ENCODE results near the gene UNC5A.

UNC5A gene

DNA sequence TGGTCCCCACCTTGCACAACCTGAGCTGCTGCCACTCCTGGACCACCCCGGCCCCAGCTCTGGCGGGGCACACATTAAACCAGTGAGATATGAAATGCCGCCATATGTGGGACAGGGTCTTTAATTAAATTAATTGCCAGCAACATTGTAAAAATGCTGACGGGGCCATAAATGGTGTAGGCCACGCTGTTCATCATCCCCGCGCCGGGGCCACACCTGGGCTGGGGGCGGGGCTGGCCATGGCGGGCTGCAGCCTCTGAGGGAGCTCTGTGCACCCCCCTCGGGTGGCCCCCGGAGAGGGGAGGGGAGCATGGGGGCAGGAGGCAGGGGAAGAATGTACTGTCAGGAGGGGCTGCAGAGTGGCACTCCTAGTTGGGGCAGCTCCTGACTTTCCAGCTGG is 41.0 kb downstream of the UNC5A start:
- Histone ChIP-seq H3K27me3 (replicated peaks) (peaks cover 18% of the 10 kb centered on the region), H3K4me3 (ENCODE audit: low read depth, low read length) (no peak overlapping the region), H3K27ac (no peak overlapping the region), H3K36me3 (replicated peaks) (no peaks in the 10 kb centered on the region)
- in situ Hi-C loops (cut with HindIII; ENCODE audit: low pct_ligation_motif_present, low sequenced_read_pairs) = no loop called here
- DNase-seq = no peak
- TF ChIP-seq, protein P1, sequence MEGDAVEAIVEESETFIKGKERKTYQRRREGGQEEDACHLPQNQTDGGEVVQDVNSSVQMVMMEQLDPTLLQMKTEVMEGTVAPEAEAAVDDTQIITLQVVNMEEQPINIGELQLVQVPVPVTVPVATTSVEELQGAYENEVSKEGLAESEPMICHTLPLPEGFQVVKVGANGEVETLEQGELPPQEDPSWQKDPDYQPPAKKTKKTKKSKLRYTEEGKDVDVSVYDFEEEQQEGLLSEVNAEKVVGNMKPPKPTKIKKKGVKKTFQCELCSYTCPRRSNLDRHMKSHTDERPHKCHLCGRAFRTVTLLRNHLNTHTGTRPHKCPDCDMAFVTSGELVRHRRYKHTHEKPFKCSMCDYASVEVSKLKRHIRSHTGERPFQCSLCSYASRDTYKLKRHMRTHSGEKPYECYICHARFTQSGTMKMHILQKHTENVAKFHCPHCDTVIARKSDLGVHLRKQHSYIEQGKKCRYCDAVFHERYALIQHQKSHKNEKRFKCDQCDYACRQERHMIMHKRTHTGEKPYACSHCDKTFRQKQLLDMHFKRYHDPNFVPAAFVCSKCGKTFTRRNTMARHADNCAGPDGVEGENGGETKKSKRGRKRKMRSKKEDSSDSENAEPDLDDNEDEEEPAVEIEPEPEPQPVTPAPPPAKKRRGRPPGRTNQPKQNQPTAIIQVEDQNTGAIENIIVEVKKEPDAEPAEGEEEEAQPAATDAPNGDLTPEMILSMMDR (IDR thresholded peaks at IDR 0.05; ENCODE audit: low read depth, low read length, missing control alignments) = no peak

DNA sequence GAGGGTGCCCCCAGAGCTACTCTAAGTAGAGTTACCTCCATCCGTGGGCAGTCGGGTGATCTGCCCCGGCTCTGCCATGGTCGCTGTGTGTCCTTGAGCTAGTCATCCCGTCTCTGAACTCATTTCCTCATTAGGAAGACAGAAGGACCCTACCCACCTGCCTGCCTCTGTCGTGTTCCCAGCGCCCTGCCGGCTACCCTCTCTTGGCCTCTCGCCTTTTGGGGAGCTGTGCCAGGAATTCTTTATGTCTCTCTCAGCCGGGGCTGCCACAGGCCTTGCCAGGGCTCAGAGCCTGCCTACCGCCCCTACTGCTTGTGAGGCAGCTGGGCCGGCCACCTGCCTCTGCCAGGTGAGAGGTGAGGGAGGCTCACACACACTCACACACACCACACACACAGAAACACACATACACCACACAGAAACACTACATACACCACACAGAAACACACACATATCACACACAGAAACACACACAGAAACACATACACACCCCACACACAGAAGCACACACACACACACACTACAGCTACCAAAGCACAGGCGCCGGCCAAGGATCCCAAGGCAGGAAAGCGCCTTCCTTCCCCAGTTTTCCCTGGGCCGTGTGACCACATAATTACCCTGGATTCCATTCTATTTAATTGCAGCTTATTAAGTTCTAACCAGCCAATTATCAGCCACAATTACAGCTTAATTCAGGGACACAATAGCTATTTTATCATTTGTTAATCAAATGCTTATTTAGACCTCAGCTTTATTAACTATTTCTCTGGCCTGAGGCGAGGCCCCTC is 41.7 kb downstream of the UNC5A start:
- Histone ChIP-seq H3K27ac (no peak overlapping the region), H3K4me3 (ENCODE audit: low read depth, low read length) (no peak overlapping the region), H3K36me3 (replicated peaks) (no peaks in the 10 kb centered on the region), H3K27me3 (replicated peaks) (peaks cover 11% of the 10 kb centered on the region)
- in situ Hi-C loops (cut with HindIII; ENCODE audit: low pct_ligation_motif_present, low sequenced_read_pairs) = no loop called here
- TF ChIP-seq, protein P1 (IDR thresholded peaks at IDR 0.05; ENCODE audit: low read depth, low read length, missing control alignments) = no peak
- no peak for DNase-seq

DNA sequence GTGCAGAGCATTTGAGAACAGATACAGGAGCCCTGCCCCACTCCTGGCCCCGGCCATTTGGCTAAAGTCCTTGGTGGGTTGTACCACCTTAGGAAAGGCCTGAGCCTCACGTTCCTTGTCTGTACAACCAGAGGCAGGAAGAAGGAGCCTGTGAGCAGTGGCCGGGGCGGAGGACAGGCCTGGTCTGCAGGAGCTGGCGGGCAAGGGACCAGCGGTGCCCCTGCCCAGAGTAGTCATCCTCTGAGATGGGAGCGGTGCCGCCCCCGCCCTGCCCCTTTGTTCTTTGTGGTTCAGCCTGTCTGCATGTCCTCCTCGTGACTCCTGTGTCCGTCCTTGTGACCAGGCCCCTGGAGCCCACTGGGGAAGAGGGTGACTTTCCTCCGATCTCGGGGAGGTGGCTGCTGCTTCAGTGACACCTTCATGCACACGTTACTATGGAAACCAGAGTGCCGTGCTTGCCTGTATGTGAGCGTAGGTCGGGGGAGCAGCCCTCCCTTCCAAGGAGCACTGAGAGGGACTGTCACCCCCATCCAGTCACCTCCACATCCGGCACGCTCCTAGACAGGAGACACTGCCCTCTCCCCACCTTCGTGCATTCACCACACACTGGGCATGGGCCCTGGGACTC is 42.9 kb downstream of the UNC5A start:
- in situ Hi-C loops (cut with HindIII; ENCODE audit: low pct_ligation_motif_present, low sequenced_read_pairs) = no loop called here
- TF ChIP-seq, protein P1 (IDR thresholded peaks at IDR 0.05; ENCODE audit: low read depth, low read length, missing control alignments) = no peak
- Histone ChIP-seq H3K36me3 (replicated peaks) (no peaks in the 10 kb centered on the region), H3K4me3 (ENCODE audit: low read depth, low read length) (no peak overlapping the region), H3K27ac (no peak overlapping the region), H3K27me3 (replicated peaks) (peaks cover 8% of the 10 kb centered on the region)
- no peak for DNase-seq

DNA sequence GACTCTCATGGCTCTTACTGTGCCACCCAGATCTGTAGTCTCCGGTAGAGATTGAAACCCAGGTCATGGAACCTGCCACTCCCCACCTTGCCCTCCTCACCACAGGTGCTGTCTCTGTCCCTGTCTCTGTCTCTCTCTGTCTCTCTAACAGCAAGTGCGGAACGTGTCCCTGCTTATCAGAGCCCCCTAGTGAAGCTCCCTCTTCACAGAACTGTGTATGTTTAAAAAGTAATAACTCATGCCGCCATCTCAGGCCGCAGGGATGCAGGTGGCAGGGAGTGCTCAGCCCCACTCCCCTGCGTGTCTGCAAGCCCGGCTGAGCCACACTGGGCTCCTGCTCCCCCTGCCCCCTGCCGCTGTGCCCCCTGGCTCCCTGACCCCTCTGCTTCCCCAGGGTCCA is 43.8 kb downstream of the UNC5A start:
- peaks cover 4% of the 10 kb centered on the region for H3K27me3 ChIP-seq (replicated peaks)

DNA sequence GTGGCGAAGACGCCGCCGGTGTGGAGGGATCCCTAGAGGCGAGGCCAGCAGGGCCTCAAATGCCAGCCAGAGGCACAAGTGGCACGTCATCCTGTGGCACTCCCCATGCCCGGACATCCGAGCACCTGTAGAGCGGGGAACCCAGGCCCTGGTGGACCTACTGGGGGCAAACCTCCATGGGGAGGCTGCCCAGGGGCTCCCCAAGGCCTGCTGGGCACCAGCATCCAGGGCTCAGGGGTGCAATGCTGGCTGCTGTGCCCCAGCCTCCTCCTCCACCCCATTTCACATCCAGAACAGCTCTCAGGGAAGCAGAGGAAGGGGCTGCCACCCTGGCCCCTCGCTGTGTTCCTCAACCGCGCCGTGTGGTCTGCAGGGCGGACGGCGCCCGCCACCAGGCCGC is 45.2 kb downstream of the UNC5A start:
- H3K36me3 ChIP-seq (replicated peaks) = no peaks in the 10 kb centered on the region
- in situ Hi-C loops (cut with HindIII; ENCODE audit: low pct_ligation_motif_present, low sequenced_read_pairs) = no loop called here

More for the DNA sequence above, 43.8 kb downstream of the UNC5A start:
- Histone ChIP-seq H3K27ac (no peak overlapping the region), H3K36me3 (replicated peaks) (no peaks in the 10 kb centered on the region), H3K4me3 (ENCODE audit: low read depth, low read length) (no peak overlapping the region)
- DNase-seq = no peak
- TF ChIP-seq, protein P1 (IDR thresholded peaks at IDR 0.05; ENCODE audit: low read depth, low read length, missing control alignments) = no peak
- in situ Hi-C loops (cut with HindIII; ENCODE audit: low pct_ligation_motif_present, low sequenced_read_pairs) = no loop called here

More for the DNA sequence above, 45.2 kb downstream of the UNC5A start:
- TF ChIP-seq, protein P1 (IDR thresholded peaks at IDR 0.05; ENCODE audit: low read depth, low read length, missing control alignments) = no peak
- no peak for DNase-seq
- no peaks in the 10 kb centered on the region for H3K27me3 ChIP-seq (replicated peaks)
- H3K4me3 ChIP-seq (ENCODE audit: low read depth, low read length) = no peak overlapping the region
- no peak overlapping the region for H3K27ac ChIP-seq
